Heart left ventricle (tissue), 13 donors: Measurements from ENCODE around the gene PLIN4.

Source experiments
- CTCF ChIP-seq, 12 donors: fragments of 200-600 bp; sonication (generic) in 4 of 12; IDR thresholded peaks; one replicate each; pipeline versions ENCODE4 v1.5.0 to v1.8.0; 2018 to 2022; ENCODE audit warnings: antibody characterized with exemption in 12 of 12, mild to moderate bottlenecking in 5 of 12
- POLR2A ChIP-seq, 2 donors: fragments of 450-650 bp; IDR thresholded peaks; one replicate each; pipeline ENCODE4 v1.6.1; 2017; ENCODE audit warnings: antibody characterized with exemption in 2 of 2, mild to moderate bottlenecking in 2 of 2, moderate library complexity in 2 of 2
- donor health status: ischemic (EF 13 %, LVEDD 7.1; RV severe dilation, severe dysfunction).
- donor health status: DM: no; HTN: yes; CAD: no.
- donor health status: DM: no; HTN: no; CAD: no.
- donor health status: ischemic (EF 25% LVEDD 6.9; RV normal size, moderate dysfunction).
- donor health status: ischemic (EF 25% LVEDD 5.7; RV mildly dilated, moderate dysfunction).
- donor health status: ischemic (EF 35%, LVEDD 5.7; RV mildly dilated, moderate dysfunction).
- donor health status: nonischemic (EF 11% LVEDD 7.7; RV severe dilation, severe dysfunction).
- donor health status: DM: yes; HTN: yes; CAD: no.
- donor health status: PGD.
- donor health status: ischemic (EF 29% LVEDD 5.4; RV normal size, mild dysfunction).
- donor health status: nonischemic (EF 23%, LVEDD 6.1; RV moderate dilation, normal function).

GRCh38 chr19:4500841-4501591 is 17.3 kb downstream of the PLIN4 start:
- no peak for TF ChIP-seq CTCF (IDR thresholded peaks at IDR 0.05)
- no peak for TF ChIP-seq POLR2A (IDR thresholded peaks at IDR 0.05)
